GM21447 (cell line): ENCODE data around the gene ST3GAL5.

Source experiments
- ATAC-seq: cut with Tn5 transposase; IDR thresholded peaks from one replicate; pipeline ENCODE4 v1.9.1; 2021; ENCODE audit not compliant: unreplicated experiment

ST3GAL5 gene

GRCh38 chr2:85793584-85793983 lies 95.2 kb downstream of the ST3GAL5 start:
- ATAC-seq = no peak

- ATAC-seq = no peak
Measured at GRCh38 chr2:85792783-85793441, 95.9 kb downstream of the ST3GAL5 start.

GRCh38 chr2:85791704-85792565 lies 96.9 kb downstream of the ST3GAL5 start:
- ATAC-seq = no peak

- ATAC-seq = no peak
Measured at GRCh38 chr2:85790499-85791188, 98.1 kb downstream of the ST3GAL5 start.

- no peak for ATAC-seq
Measured at GRCh38 chr2:85790032-85790431, 98.8 kb downstream of the ST3GAL5 start.

GRCh38 chr2:85789271-85789670 lies 99.5 kb downstream of the ST3GAL5 start:
- ATAC-seq = no peak

- no peak for ATAC-seq
Measured at GRCh38 chr2:85788603-85789002, 100.2 kb downstream of the ST3GAL5 start.

GRCh38 chr2:85787981-85788340 lies 100.8 kb downstream of the ST3GAL5 start:
- ATAC-seq = no peak

GRCh38 chr2:85787282-85787980 lies 101.4 kb downstream of the ST3GAL5 start:
- ATAC-seq = no peak
